ENCODE measurements around the gene CD1B.

DNA sequence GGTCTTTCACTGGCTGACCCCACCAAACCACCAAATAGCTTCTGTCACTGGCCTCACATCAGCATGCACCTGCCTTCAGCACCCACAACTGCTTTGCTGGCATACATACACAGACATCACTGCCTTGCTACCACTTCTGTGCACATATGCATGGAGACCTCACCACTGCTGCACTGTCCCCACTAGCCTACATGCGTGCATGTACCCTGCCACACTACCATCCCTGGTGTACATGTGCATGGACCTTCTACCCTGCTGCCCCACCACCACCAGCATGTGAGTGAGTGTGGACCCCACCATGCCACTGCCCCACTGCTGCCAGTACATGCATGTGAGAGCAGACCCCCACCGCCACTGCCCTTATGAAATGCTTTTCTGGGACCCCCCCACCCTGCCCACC is 35.5 kb downstream of the CD1B start:
- TF ChIP-seq, protein P1, sequence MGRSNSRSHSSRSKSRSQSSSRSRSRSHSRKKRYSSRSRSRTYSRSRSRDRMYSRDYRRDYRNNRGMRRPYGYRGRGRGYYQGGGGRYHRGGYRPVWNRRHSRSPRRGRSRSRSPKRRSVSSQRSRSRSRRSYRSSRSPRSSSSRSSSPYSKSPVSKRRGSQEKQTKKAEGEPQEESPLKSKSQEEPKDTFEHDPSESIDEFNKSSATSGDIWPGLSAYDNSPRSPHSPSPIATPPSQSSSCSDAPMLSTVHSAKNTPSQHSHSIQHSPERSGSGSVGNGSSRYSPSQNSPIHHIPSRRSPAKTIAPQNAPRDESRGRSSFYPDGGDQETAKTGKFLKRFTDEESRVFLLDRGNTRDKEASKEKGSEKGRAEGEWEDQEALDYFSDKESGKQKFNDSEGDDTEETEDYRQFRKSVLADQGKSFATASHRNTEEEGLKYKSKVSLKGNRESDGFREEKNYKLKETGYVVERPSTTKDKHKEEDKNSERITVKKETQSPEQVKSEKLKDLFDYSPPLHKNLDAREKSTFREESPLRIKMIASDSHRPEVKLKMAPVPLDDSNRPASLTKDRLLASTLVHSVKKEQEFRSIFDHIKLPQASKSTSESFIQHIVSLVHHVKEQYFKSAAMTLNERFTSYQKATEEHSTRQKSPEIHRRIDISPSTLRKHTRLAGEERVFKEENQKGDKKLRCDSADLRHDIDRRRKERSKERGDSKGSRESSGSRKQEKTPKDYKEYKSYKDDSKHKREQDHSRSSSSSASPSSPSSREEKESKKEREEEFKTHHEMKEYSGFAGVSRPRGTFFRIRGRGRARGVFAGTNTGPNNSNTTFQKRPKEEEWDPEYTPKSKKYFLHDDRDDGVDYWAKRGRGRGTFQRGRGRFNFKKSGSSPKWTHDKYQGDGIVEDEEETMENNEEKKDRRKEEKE (IDR thresholded peaks at IDR 0.05; ENCODE audit: borderline replicate concordance in 1 of 2, control insufficient read depth in 1 of 2, low read depth in 2 of 2, low read length in 1 of 2) = no peak
- TF ChIP-seq, protein P2, sequence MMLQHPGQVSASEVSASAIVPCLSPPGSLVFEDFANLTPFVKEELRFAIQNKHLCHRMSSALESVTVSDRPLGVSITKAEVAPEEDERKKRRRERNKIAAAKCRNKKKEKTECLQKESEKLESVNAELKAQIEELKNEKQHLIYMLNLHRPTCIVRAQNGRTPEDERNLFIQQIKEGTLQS (IDR thresholded peaks at IDR 0.05) = no peak
- TF ChIP-seq, protein P2 (CRISPR knock-in tag; conservative IDR thresholded peaks at IDR 0.05) = no peak

Data from K562 (cell line).